ENCODE results near the gene STARD7. TPM values are rescaled to one million over a fixed set of nuclear protein-coding genes. Genes with fewer than 3 reads are reported as not detected.

Gene STARD7
- total and polyA plus RNA-seq, 2 of the 13 experiments (the other 11 are each of a cell fraction or from before 2014, with no cell fraction given), result 88.2 to 300 TPM

DNA sequence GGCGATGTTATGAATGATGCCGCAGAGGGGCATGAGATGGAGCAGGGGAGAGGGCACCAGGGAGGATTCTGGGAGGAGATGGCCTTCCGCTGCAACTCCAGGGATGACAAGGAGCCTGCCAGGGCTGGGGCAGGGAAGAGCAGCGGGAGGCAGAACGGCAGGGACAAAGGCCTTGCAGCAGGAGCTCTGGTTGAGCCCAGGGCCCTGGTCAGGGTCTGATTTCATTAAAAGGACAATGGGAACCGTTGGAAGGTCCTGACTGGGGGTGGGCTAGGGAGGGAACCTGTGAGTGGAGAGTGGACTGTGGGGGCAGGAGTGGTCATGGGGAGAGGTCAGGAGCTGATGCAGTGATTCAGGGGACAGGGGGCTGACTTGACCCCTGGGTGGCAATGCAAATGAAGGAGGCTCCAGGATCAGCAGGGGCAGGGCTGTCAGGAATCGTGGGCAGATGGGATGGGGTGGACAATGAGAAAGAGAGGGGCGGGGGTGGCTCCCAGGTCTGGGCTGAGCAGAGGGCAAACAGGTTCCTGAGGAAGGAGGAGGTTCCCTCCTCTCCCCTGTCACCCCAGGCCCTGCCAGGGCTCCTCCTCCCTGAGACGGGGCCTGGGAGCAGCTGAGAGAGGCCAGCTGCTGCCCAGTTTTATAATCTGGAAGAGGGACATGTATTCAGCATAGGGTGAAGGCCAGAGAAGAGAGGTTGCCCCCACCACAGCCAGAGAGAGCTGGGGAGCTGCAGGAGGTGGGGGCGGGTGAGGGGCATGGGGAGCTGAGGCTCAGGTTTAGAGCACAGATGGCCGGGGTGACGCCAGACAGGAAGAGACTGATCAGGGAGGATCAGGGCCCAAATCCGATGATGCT is 56.1 kb downstream of the STARD7 start:
- FAIRE-seq (no peak), DNase-seq (ENCODE audit: low spot score) (no peak), ATAC-seq (no peak)
- in situ Hi-C loops (cut with HindIII; ENCODE audit: extremely low pct_ligation_motif_present, low pct_unique_long_range_greater_than_20kb) (no loop called here), intact Hi-C loops (cut with micrococcal nuclease; ENCODE audit: unreplicated experiment) (no loop called here)
- Histone ChIP-seq H2AFZ (ENCODE audit: low read length) (no peak overlapping the region), H3K36me3 (replicated peaks in 1 of 2; ENCODE audit: control insufficient read depth in 1 of 2, insufficient read depth in 2 of 2, low read length in 2 of 2) (no peaks in the 10 kb centered on the region), H3K9me3 (ENCODE audit: low read length) (no peaks in the 10 kb centered on the region), H3K4me2 (ENCODE audit: low read depth, low read length) (no peak overlapping the region), H4K20me1 (ENCODE audit: insufficient read depth, low read length) (no peaks in the 10 kb centered on the region), H3K9ac (ENCODE audit: insufficient read depth, low read depth, low read length) (no peak overlapping the region), H3K4me1 (ENCODE audit: insufficient read depth, low read length) (no peaks in the 10 kb centered on the region), H3K79me2 (ENCODE audit: insufficient read depth, low read length) (no peaks in the 10 kb centered on the region), H3K4me3 (replicated peaks in 1 of 3; ENCODE audit: insufficient read depth in 1 of 3, low read depth in 2 of 3, low read length in 3 of 3) (no peak overlapping the region), H3K27ac (ENCODE audit: extremely low read length, insufficient read depth, low read length) (no peak overlapping the region), H3K27me3 (ENCODE audit: control insufficient read depth in 1 of 2, insufficient read depth in 2 of 2, low read length in 2 of 2) (peaks cover 21 to 72% of the 10 kb centered on the region in 2 experiments; a peak in 4 of 5 replicates)
- WGBS (ENCODE audit: low lambda C conversion rate), result 33% methylated on average over 11 of the region's 13 CpGs
- POLR2A ChIA-PET, result no interaction called here
- BruUV-seq (replicated peaks), result no TSS peak
- no peak for TF ChIP-seq ZNF773 (CRISPR knock-in tag; IDR thresholded peaks at IDR 0.05; ENCODE audit: borderline replicate concordance)
- no peak for TF ChIP-seq PPARG (CRISPR knock-in tag; conservative IDR thresholded peaks at IDR 0.05)
- TF ChIP-seq RELA (CRISPR knock-in tag; IDR thresholded peaks at IDR 0.05), result no peak
- CTCF ChIA-PET (ENCODE audit: low intra/inter-chr PET ratio, low total read pairs), result no interaction called here

DNA sequence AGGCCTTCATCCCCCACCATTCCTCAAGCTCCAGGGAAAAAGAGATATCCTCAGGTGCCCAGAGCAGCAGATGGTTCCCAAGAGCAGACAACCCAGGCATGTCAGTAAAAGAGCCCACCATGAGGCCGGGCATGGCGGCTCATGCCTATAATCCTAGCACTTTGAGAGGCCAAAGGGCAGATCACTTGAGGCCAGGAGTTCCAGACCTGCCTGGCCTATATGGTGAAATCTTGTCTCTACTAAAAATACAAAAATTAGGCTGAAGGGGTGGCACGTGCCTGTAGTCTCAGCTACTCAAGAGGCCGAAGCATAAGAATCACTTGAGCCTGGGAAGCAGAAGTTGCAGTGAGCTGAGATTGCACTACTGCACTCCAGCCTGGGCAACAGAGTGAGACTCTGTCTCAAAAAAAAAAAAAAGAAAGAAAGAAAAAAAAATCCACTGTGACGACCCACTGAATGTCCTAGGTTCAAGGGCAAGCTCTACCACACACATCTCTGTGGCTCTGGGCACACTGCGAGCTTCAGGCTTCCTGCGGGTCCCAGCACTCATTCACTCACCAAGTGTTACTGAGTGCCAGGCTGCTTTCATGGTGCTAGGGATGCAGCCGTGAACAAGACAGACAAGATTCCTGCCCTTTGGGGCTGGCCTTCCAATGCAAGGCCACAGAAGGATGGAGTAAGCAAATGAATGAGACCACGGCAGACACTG is 56.9 kb downstream of the STARD7 start:
- Histone ChIP-seq H3K27ac (ENCODE audit: extremely low read length, insufficient read depth, low read length) (no peak overlapping the region), H3K79me2 (ENCODE audit: insufficient read depth, low read length) (no peaks in the 10 kb centered on the region), H3K36me3 (replicated peaks in 1 of 2; ENCODE audit: control insufficient read depth in 1 of 2, insufficient read depth in 2 of 2, low read length in 2 of 2) (no peaks in the 10 kb centered on the region), H3K4me3 (replicated peaks in 1 of 3; ENCODE audit: insufficient read depth in 1 of 3, low read depth in 2 of 3, low read length in 3 of 3) (no peak overlapping the region), H4K20me1 (ENCODE audit: insufficient read depth, low read length) (no peaks in the 10 kb centered on the region), H3K4me2 (ENCODE audit: low read depth, low read length) (no peak overlapping the region), H3K9me3 (ENCODE audit: low read length) (no peaks in the 10 kb centered on the region), H3K4me1 (ENCODE audit: insufficient read depth, low read length) (peaks cover 4% of the 10 kb centered on the region; the same call in 1 of the 2 replicates), H2AFZ (ENCODE audit: low read length) (no peak overlapping the region), H3K27me3 (ENCODE audit: control insufficient read depth in 1 of 2, insufficient read depth in 2 of 2, low read length in 2 of 2) (peaks cover 16 to 72% of the 10 kb centered on the region in 2 experiments; a peak in 4 of 5 replicates), H3K9ac (ENCODE audit: insufficient read depth, low read depth, low read length) (no peak overlapping the region)
- BruUV-seq (replicated peaks), result no TSS peak
- 50% methylated on average over 9 of the region's 9 CpGs for WGBS (ENCODE audit: low lambda C conversion rate)
- no peak for FAIRE-seq
- intact Hi-C loops (cut with micrococcal nuclease; ENCODE audit: unreplicated experiment), result no loop called here
- POLR2A ChIA-PET, result no interaction called here
- no peak for ATAC-seq
- no peak for DNase-seq (ENCODE audit: low spot score)
- CTCF ChIA-PET (ENCODE audit: low intra/inter-chr PET ratio, low total read pairs), result no interaction called here
- in situ Hi-C loops (cut with HindIII; ENCODE audit: extremely low pct_ligation_motif_present, low pct_unique_long_range_greater_than_20kb), result no loop called here
- TF ChIP-seq ZKSCAN8 (CRISPR knock-in tag; IDR thresholded peaks at IDR 0.05; ENCODE audit: borderline replicate concordance) (no peak), KDM6A (CRISPR knock-in tag; IDR thresholded peaks at IDR 0.05; ENCODE audit: low read depth) (no peak), TAF15 (IDR thresholded peaks at IDR 0.05; ENCODE audit: low read depth, low read length, poor library complexity, severe bottlenecking) (no peak), NFRKB (IDR thresholded peaks at IDR 0.05) (no peak), ARNTL (CRISPR knock-in tag; IDR thresholded peaks at IDR 0.05) (no peak), ZNF446 (CRISPR knock-in tag; IDR thresholded peaks at IDR 0.05) (no peak), ZFX (CRISPR knock-in tag; IDR thresholded peaks at IDR 0.05; ENCODE audit: low read depth) (no peak), CHD2 (IDR thresholded peaks at IDR 0.05; ENCODE audit: low read depth, low read length) (no peak), SIN3B (IDR thresholded peaks at IDR 0.05; ENCODE audit: low read length) (no peak), ZNF430 (CRISPR knock-in tag; IDR thresholded peaks at IDR 0.05) (no peak)
- TF ChIP-seq, protein P1, sequence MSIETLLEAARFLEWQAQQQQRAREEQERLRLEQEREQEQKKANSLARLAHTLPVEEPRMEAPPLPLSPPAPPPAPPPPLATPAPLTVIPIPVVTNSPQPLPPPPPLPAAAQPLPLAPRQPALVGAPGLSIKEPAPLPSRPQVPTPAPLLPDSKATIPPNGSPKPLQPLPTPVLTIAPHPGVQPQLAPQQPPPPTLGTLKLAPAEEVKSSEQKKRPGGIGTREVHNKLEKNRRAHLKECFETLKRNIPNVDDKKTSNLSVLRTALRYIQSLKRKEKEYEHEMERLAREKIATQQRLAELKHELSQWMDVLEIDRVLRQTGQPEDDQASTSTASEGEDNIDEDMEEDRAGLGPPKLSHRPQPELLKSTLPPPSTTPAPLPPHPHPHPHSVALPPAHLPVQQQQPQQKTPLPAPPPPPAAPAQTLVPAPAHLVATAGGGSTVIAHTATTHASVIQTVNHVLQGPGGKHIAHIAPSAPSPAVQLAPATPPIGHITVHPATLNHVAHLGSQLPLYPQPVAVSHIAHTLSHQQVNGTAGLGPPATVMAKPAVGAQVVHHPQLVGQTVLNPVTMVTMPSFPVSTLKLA (IDR thresholded peaks at IDR 0.05), result no peak
- TF ChIP-seq, protein P2, sequence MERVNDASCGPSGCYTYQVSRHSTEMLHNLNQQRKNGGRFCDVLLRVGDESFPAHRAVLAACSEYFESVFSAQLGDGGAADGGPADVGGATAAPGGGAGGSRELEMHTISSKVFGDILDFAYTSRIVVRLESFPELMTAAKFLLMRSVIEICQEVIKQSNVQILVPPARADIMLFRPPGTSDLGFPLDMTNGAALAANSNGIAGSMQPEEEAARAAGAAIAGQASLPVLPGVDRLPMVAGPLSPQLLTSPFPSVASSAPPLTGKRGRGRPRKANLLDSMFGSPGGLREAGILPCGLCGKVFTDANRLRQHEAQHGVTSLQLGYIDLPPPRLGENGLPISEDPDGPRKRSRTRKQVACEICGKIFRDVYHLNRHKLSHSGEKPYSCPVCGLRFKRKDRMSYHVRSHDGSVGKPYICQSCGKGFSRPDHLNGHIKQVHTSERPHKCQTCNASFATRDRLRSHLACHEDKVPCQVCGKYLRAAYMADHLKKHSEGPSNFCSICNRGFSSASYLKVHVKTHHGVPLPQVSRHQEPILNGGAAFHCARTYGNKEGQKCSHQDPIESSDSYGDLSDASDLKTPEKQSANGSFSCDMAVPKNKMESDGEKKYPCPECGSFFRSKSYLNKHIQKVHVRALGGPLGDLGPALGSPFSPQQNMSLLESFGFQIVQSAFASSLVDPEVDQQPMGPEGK (CRISPR knock-in tag; IDR thresholded peaks at IDR 0.05), result no peak
